Body of pancreas (tissue), 2 donors: Measurements from ENCODE around the gene PLCZ1. TPM values are rescaled to one million over a fixed set of nuclear protein-coding genes. Genes with fewer than 3 reads are reported as not detected.

Source experiments
- total RNA-seq, 2 donors: library from RNA; depleted of rRNA; stranded (reverse); fragments of >200 nt; gene quantifications; one replicate each; pipeline ENCODE4 v1.1.0, GENCODE V29; 2016

The PLCZ1 gene
- total RNA-seq, 2 donors from 2014 or later = not detected

Other genes starting within 250 kb of the PLCZ1 start
- gene CAPZA3, start 107 bp upstream of the PLCZ1 start, total RNA-seq = not detected